K562 (cell line): ENCODE results near the gene M6PR. TPM values are rescaled to one million over a fixed set of nuclear protein-coding genes. Genes with fewer than 3 reads are reported as not detected.

Source experiments
- BCOR ChIP-seq: fragments of 450-650 bp; IDR thresholded peaks from 2 replicates; pipeline ENCODE4 v1.6.1; 2016
- CBX1 ChIP-seq: sonication (generic); IDR thresholded peaks from 2 replicates; pipeline ENCODE4 v1.6.1; 2016; ENCODE audit warnings: antibody characterized with exemption, low read depth, mild to moderate bottlenecking
- CTBP1 ChIP-seq: fragments of 450-650 bp; IDR thresholded peaks from 2 replicates; pipeline ENCODE4 v1.6.1; 2016; ENCODE audit warnings: borderline replicate concordance
- DLX4 ChIP-seq: fragments of 250-450 bp; sonication (Bioruptor Pico); IDR thresholded peaks from 2 replicates; pipeline ENCODE4 v1.6.1; 2021; ENCODE audit warnings: mild to moderate bottlenecking
- HINFP ChIP-seq: fragments of 450-650 bp; conservative IDR thresholded peaks from 2 replicates; pipeline ENCODE4 v1.6.1; 2016; ENCODE audit warnings: missing genetic modification characterization, low read depth, mild to moderate bottlenecking, control low read depth, missing compliant biosample characterization
- JUND ChIP-seq, 2 experiments: IDR thresholded peaks; 2 replicates in 1 of 2; 3 replicates in 1 of 2; pipeline ENCODE4 v1.6.1; 2011; ENCODE audit warnings: borderline replicate concordance in 2 of 2, low read depth in 2 of 2, low read length in 2 of 2, improper control_type of control experiment in 1 of 2, missing biosample characterization in 1 of 2, missing genetic modification characterization in 1 of 2, missing genetic modification reagents in 1 of 2
- MAZ ChIP-seq, 2 experiments: fragments of 450-650 bp in 1 of 2; sonication (generic) in 1 of 2; formaldehyde crosslinking; IDR thresholded peaks in 1 of 2; conservative IDR thresholded peaks in 1 of 2; 2 replicates each; pipeline versions ENCODE4 v1.4.0 to v1.5.0; 2020; ENCODE audit warnings: mild to moderate bottlenecking in 1 of 2, missing genetic modification reagents in 1 of 2
- MEF2D ChIP-seq: conservative IDR thresholded peaks from 2 replicates; pipeline ENCODE4 v1.6.1; 2016; ENCODE audit warnings: low read depth, missing genetic modification characterization, missing compliant biosample characterization
- NCOA6 ChIP-seq: fragments of 450-650 bp; IDR thresholded peaks from 2 replicates; pipeline ENCODE4 v1.6.1; 2017; ENCODE audit warnings: mild to moderate bottlenecking
- NR1H2 ChIP-seq: sonication (generic); formaldehyde crosslinking; IDR thresholded peaks from 2 replicates; pipeline ENCODE4 v1.4.0; 2020; ENCODE audit warnings: mild to moderate bottlenecking, missing genetic modification reagents
- PHTF2 ChIP-seq: fragments of 250-450 bp; sonication (Bioruptor Pico); IDR thresholded peaks from 2 replicates; pipeline ENCODE4 v1.5.0; 2021; ENCODE audit warnings: mild to moderate bottlenecking
- STAT5B ChIP-seq: fragments of 250-450 bp; sonication (Bioruptor Pico); IDR thresholded peaks from 2 replicates; pipeline ENCODE4 v1.8.0; 2021; ENCODE audit warnings: mild to moderate bottlenecking, inconsistent platforms
- ZBTB7A ChIP-seq: IDR thresholded peaks from 2 replicates; pipeline ENCODE4 v1.6.1; 2011; ENCODE audit warnings: low read depth, mild to moderate bottlenecking, low read length, moderate library complexity, borderline replicate concordance; ENCODE audit not compliant: control insufficient read depth
- ZNF12 ChIP-seq: sonication (generic); formaldehyde crosslinking; IDR thresholded peaks from 2 replicates; pipeline ENCODE4 v1.4.0; 2020; ENCODE audit warnings: mild to moderate bottlenecking, missing genetic modification reagents
- ZNF217 ChIP-seq: sonication (generic); formaldehyde crosslinking; IDR thresholded peaks from 2 replicates; pipeline ENCODE4 v1.8.0; 2022; ENCODE audit warnings: mild to moderate bottlenecking, missing genetic modification reagents
- ZNF592 ChIP-seq: fragments of 450-650 bp; IDR thresholded peaks from 2 replicates; pipeline ENCODE4 v1.6.1; 2017; ENCODE audit warnings: antibody characterized with exemption, mild to moderate bottlenecking
- polyA plus RNA-seq, 8 experiments: library from polyadenylated mRNA; depleted of rRNA in 4 of 8; stranded (reverse) in 5 of 8; unstranded in 3 of 8; fragments of >200 nt; fragmentation: Nextera tagmentation in 2 of 8; fragmentation: Illumina TruSeq in 1 of 8; extraction: Ambion mirVana in 2 of 8; extraction: Trizol in 1 of 8; gene quantifications; 2 replicates each; pipeline versions ENCODE4 v1.2.1 to v1.2.3, GENCODE V29; 2011 to 2014; ENCODE audit warnings: inconsistent platforms in 1 of 8, missing spikeins in 1 of 8
- total RNA-seq, 7 experiments: library from RNA; depleted of rRNA in 6 of 7; stranded (reverse); fragments of >200 nt in 6 of 7; fragmentation: Illumina TruSeq in 2 of 7; extraction: Trizol in 2 of 7; gene quantifications; 2 replicates each; pipeline versions ENCODE4 v1.2.1 to v1.2.3, GENCODE V29; 2011 to 2021; ENCODE audit warnings: low replicate concordance in 1 of 7
- TF ChIP-seq, protein P1 (sequence below): sonication (generic); formaldehyde crosslinking; IDR thresholded peaks from 2 replicates; pipeline ENCODE4 v1.8.0; 2022; ENCODE audit warnings: mild to moderate bottlenecking, missing genetic modification reagents
- TF ChIP-seq, protein P2 (sequence below), 3 experiments: IDR thresholded peaks in 2 of 3; conservative IDR thresholded peaks in 1 of 3; 2 replicates each; pipeline ENCODE4 v1.5.1; 2011 to 2012; ENCODE audit warnings: low read length in 3 of 3, mild to moderate bottlenecking in 3 of 3, control low read depth in 2 of 3, improper control_type of control experiment in 1 of 3, inconsistent platforms in 1 of 3, low read depth in 1 of 3, mixed read lengths in 1 of 3, moderate library complexity in 1 of 3; ENCODE audit not compliant: insufficient read depth in 2 of 3

M6PR gene
- total and polyA plus RNA-seq, 9 of the 15 experiments (the other 6 are each of a cell fraction or from before 2014, with no cell fraction given) = 78.6 to 159 (median 112) TPM

- no peak for TF ChIP-seq ZNF592
- TF ChIP-seq ZNF217 (CRISPR knock-in tag) = no peak
- peak; percentile 64; the same call in 1 of the 2 replicates for TF ChIP-seq HINFP (tag)
- no peak for TF ChIP-seq BCOR
- no peak for TF ChIP-seq MEF2D
- peak; percentile 71 for TF ChIP-seq CTBP1
- no peak for TF ChIP-seq CBX1
- no peak for TF ChIP-seq NR1H2
- TF ChIP-seq ZNF12 (CRISPR knock-in tag) = no peak
- no peak for TF ChIP-seq STAT5B (CRISPR knock-in tag)
- peak; percentile 49 to 53; a peak in 3 of 4 replicates for TF ChIP-seq MAZ (CRISPR knock-in tag; conservative IDR thresholded peaks at IDR 0.05 in 1 of 2, IDR thresholded peaks at IDR 0.05 in 1 of 2)
- TF ChIP-seq, protein P1, sequence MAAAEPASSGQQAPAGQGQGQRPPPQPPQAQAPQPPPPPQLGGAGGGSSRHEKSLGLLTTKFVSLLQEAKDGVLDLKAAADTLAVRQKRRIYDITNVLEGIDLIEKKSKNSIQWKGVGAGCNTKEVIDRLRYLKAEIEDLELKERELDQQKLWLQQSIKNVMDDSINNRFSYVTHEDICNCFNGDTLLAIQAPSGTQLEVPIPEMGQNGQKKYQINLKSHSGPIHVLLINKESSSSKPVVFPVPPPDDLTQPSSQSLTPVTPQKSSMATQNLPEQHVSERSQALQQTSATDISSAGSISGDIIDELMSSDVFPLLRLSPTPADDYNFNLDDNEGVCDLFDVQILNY = no peak
- no peak for TF ChIP-seq PHTF2 (CRISPR knock-in tag)
- TF ChIP-seq NCOA6 = no peak
- TF ChIP-seq, protein P2, sequence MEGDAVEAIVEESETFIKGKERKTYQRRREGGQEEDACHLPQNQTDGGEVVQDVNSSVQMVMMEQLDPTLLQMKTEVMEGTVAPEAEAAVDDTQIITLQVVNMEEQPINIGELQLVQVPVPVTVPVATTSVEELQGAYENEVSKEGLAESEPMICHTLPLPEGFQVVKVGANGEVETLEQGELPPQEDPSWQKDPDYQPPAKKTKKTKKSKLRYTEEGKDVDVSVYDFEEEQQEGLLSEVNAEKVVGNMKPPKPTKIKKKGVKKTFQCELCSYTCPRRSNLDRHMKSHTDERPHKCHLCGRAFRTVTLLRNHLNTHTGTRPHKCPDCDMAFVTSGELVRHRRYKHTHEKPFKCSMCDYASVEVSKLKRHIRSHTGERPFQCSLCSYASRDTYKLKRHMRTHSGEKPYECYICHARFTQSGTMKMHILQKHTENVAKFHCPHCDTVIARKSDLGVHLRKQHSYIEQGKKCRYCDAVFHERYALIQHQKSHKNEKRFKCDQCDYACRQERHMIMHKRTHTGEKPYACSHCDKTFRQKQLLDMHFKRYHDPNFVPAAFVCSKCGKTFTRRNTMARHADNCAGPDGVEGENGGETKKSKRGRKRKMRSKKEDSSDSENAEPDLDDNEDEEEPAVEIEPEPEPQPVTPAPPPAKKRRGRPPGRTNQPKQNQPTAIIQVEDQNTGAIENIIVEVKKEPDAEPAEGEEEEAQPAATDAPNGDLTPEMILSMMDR (IDR thresholded peaks at IDR 0.05 in 2 of 3, conservative IDR thresholded peaks at IDR 0.05 in 1 of 3; ENCODE audit: insufficient read depth in 2 of 3, low read depth in 1 of 3, low read length in 3 of 3) = no peak
- no peak for TF ChIP-seq JUND (IDR thresholded peaks at IDR 0.05; ENCODE audit: borderline replicate concordance, low read depth, low read length)
- no peak for TF ChIP-seq JUND (tag; IDR thresholded peaks at IDR 0.05; ENCODE audit: borderline replicate concordance, low read depth, low read length)
- TF ChIP-seq ZBTB7A = no peak
- TF ChIP-seq DLX4 (CRISPR knock-in tag) = no peak
Observed at GRCh38 chr12:8914716-8915526, 34.5 kb downstream of the M6PR start (continued).
